GM12865 (cell line): ENCODE data around the gene SHISA9.
A peak's percentile ranks its signal among the peaks of the same experiment; 100 is the strongest.

Experiments
- DNase-seq: peaks from one replicate; pipeline ENCODE4 v3.0.0; 2010; ENCODE audit warnings: low read depth
- H3K4me3 ChIP-seq: 2 replicates; pipeline ENCODE4 v1.5.1; 2011; ENCODE audit warnings: mild to moderate bottlenecking, low read depth, low read length, control low read depth
- TF ChIP-seq, protein P1 (sequence below): IDR thresholded peaks from 2 replicates; pipeline ENCODE4 v1.5.1; 2011; ENCODE audit warnings: low read length, control low read depth, low read depth, inconsistent platforms; ENCODE audit not compliant: insufficient read depth; ENCODE audit errors: missing control alignments

Gene SHISA9

DNA sequence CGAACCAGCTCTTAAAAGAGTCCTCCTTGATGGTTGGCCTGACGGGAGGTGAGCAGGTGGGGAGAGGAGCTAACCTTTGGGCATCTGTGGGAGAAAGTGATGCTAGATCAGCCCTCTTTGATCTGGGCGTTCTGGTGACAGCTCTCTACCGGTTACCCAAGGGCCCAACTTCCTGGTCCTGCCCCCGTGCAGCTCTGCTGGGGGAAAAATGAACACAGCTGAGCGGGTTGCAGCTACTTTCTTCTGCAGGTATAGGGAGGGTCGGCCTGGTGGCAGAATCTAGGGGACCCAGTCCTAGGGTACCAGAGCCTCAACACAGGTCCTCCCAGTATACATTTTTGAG, 2.9 kb downstream of the SHISA9 start:
- TF ChIP-seq, protein P1, sequence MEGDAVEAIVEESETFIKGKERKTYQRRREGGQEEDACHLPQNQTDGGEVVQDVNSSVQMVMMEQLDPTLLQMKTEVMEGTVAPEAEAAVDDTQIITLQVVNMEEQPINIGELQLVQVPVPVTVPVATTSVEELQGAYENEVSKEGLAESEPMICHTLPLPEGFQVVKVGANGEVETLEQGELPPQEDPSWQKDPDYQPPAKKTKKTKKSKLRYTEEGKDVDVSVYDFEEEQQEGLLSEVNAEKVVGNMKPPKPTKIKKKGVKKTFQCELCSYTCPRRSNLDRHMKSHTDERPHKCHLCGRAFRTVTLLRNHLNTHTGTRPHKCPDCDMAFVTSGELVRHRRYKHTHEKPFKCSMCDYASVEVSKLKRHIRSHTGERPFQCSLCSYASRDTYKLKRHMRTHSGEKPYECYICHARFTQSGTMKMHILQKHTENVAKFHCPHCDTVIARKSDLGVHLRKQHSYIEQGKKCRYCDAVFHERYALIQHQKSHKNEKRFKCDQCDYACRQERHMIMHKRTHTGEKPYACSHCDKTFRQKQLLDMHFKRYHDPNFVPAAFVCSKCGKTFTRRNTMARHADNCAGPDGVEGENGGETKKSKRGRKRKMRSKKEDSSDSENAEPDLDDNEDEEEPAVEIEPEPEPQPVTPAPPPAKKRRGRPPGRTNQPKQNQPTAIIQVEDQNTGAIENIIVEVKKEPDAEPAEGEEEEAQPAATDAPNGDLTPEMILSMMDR = no peak
- DNase-seq = no peak
- H3K4me3 ChIP-seq = no peak overlapping the region

DNA sequence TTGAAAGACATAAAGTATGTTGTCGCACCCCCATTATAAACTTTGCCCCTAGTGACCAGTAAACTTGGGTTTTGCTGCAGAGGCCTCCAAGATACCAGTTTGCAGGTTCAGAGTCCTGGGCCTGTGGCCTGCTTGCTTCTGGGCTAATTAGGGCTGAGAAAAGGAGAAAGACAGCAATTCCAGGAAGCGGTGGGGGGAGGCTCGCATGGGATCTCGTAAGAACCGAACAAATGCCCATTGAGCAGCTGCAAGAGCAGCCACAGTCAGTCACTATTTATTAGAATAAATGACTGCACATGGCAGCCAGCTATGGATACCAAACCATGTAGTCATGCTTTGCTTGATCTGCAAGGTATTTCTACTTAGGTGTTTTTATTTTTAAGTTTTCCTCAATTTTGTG, 4.9 kb downstream of the SHISA9 start:
- H3K4me3 ChIP-seq = no peak overlapping the region
- TF ChIP-seq, protein P1 = no peak
- DNase-seq = no peak

DNA sequence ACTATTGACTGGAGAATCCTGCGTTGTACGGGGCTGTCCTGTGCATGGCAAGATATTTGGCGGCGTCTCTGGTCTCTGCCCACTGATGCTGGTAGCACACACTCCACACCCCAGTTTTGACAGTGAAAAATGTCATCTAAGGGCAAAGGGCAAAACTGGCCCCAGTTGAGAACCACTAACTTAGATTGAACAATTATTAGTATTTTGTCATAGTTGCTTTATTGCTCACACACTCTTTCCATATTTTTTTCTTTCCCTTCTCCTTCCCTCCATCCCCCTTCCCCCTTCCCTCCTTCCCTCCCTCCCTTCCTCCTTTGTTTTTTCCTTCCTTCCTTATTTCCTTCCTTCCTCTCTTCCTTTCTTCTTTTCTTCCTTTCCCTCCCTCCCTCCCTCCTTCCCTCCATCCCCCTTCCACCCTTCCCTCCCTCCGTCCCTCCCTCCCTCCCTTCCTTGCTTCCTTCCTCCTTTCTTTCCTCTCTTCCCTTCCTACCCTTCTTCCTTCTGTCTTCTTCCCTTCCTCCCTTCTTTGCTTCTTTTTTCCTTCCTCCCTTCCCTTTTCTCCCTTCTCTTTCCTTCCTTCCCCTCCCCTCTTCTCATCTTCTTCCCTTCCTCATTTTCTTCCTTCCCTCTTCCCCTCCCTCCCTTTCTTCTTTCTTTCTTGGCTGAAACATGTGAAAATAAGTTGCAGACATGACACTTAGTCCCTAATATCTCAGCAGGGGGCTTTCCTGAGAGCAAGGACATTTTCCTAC, 5.5 kb downstream of the SHISA9 start:
- TF ChIP-seq, protein P1 = no peak
- H3K4me3 ChIP-seq = no peak overlapping the region
- DNase-seq = no peak

DNA sequence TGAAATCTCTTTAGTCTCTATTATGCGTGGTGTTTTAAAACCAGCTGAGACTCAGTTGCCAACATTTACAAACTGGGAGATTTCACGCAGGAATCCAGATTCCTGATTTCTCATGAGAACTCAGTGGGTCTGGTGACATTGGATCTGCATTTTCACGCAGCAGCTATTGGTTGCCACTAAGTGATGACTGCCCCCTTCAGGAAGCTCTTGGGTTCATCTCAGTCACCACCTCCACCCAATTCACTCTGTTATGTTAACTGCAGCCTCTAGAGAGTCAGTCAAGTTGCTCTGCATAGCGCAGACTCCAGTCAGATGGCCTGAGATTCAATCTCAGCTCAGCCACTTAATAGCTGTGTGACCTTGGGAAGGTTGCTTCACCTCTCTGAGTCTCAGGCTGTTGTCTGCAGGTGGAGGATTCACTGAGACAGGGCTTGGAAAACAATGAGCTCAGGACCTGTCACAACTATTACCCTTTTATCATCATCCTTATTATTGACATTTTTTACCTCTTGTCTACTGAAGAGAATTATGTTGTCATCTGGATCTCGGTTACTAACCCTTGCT, 6.4 kb downstream of the SHISA9 start:
- TF ChIP-seq, protein P1 = peak; percentile 35
- no peak overlapping the region for H3K4me3 ChIP-seq
- peak; percentile 33 for DNase-seq

DNA sequence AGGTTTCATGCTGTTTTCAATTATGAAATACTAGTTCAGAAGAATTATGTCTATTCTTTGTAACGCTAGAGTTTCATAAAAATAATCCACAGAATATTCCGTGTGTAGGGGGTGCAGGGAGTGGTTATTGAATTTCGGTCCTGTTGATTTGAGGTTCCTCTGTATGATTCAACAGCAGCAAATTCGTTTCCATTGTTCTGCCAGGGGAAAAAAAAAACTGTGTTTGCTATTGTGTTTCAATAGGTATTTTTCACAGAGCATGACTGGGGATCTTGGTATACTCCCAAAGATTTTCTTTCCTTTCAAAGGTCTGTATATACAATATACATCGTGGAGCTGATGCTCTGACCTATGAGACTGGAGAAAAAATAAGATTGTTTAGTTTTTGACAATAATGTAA, 15.8 kb downstream of the SHISA9 start:
- DNase-seq = no peak
- TF ChIP-seq, protein P1 = no peak
- no peak overlapping the region for H3K4me3 ChIP-seq

DNA sequence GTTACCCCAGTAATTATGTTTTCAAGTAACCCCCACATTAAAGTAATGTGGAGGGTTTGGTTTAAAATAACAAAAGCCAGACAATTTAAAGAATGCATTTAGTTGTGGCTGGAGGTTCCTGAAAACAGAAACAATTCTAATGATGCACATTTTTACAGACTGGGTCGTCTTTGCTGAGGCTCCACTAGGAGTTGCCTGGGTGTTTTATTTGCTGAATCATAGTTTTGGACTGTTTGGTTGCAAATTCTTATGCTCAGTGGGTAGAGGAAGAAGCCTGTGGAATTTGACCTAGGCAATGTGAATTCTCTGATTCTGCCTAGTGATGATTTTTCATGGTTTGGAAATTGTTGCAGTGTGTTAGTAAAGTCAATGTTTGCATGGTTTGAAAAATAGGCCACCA, 16.3 kb downstream of the SHISA9 start:
- no peak overlapping the region for H3K4me3 ChIP-seq
- no peak for DNase-seq

More for the DNA sequence above, 16.3 kb downstream of the SHISA9 start:
- TF ChIP-seq, protein P1 = no peak
